Liver (tissue), 3 donors: Measurements from ENCODE around the gene UFD1.

Source experiments
- CTCF ChIP-seq: fragments of 150-350 bp; IDR thresholded peaks from 2 replicates; pipeline ENCODE4 v1.5.1; 2017; ENCODE audit warnings: improper control_type of control experiment, low read depth, low read length; ENCODE audit not compliant: missing input control
- EGR1 ChIP-seq, 2 donors: IDR thresholded peaks; 2 replicates each; pipeline ENCODE4 v1.6.1; 2016 to 2018; ENCODE audit warnings: antibody characterized with exemption in 2 of 2, low read depth in 2 of 2
- RAD21 ChIP-seq, 2 donors: IDR thresholded peaks; 2 replicates each; pipeline ENCODE4 v1.6.1; 2016; ENCODE audit warnings: antibody characterized with exemption in 2 of 2, mild to moderate bottlenecking in 2 of 2
- TAF1 ChIP-seq: conservative IDR thresholded peaks from 2 replicates; pipeline ENCODE4 v1.6.1; 2016; ENCODE audit warnings: antibody characterized with exemption, mild to moderate bottlenecking
- YY1 ChIP-seq: IDR thresholded peaks from 2 replicates; pipeline ENCODE4 v1.6.1; 2016; ENCODE audit warnings: antibody characterized with exemption, mild to moderate bottlenecking
- donor health status: healthy.
- donor health status: healthy.

- no peak for TF ChIP-seq CTCF
- TF ChIP-seq TAF1: no peak
- no peak for TF ChIP-seq YY1
- no peak for TF ChIP-seq EGR1 (IDR thresholded peaks at IDR 0.05; ENCODE audit: low read depth in 2 of 2)
- no peak for TF ChIP-seq RAD21 (IDR thresholded peaks at IDR 0.05)
Measured at GRCh38 chr22:19405652-19406051, 73.3 kb downstream of the UFD1 start.
